ENCODE results near the gene RPA1.

GRCh38 chr17:1947229-1947742 lies 117.5 kb downstream of the RPA1 start:
- TF ChIP-seq CTCF (conservative IDR thresholded peaks at IDR 0.05; ENCODE audit: low read depth, low read length), result no peak
- TF ChIP-seq EZH2 (IDR thresholded peaks at IDR 0.05; ENCODE audit: borderline replicate concordance, low read depth, low read length, poor library complexity, severe bottlenecking), result no peak
